H9 (cell line): ENCODE measurements around the gene ABHD4. TPM values are rescaled to one million over a fixed set of nuclear protein-coding genes. Genes with fewer than 3 reads are reported as not detected.

ENCODE experiments used
- DNase-seq: peaks from one replicate; pipeline ENCODE4 v3.0.0-alpha.2; 2017
- H2AFZ ChIP-seq: one replicate; pipeline ENCODE4 v1.6.1; 2013; ENCODE audit warnings: mild to moderate bottlenecking, low read length, control low read depth, moderate library complexity
- H2AK5ac ChIP-seq: 2 replicates; pipeline ENCODE4 v1.6.1; 2013; ENCODE audit warnings: low read length, control low read depth, mixed read lengths; ENCODE audit not compliant: insufficient read length
- H2BK120ac ChIP-seq: one replicate; pipeline ENCODE4 v1.6.1; 2013; ENCODE audit warnings: low read depth, mild to moderate bottlenecking, low read length, control low read depth, inconsistent platforms; ENCODE audit not compliant: poor library complexity, severe bottlenecking
- H2BK12ac ChIP-seq: 2 replicates; pipeline ENCODE4 v1.6.1; 2013; ENCODE audit warnings: low read length, control low read depth, mixed read lengths, low read depth; ENCODE audit not compliant: insufficient read length
- H2BK15ac ChIP-seq: 2 replicates; pipeline ENCODE4 v1.6.1; 2013; ENCODE audit warnings: low read depth, low read length, control low read depth
- H2BK20ac ChIP-seq: one replicate; pipeline ENCODE4 v1.6.1; 2013; ENCODE audit warnings: low read depth, mild to moderate bottlenecking, low read length, control low read depth, inconsistent platforms; ENCODE audit not compliant: poor library complexity, severe bottlenecking
- H2BK5ac ChIP-seq: 2 replicates; pipeline ENCODE4 v1.6.1; 2013; ENCODE audit warnings: low read length, control low read depth, mixed read lengths; ENCODE audit not compliant: insufficient read length
- H3K14ac ChIP-seq: 2 replicates; pipeline ENCODE4 v1.6.1; 2013; ENCODE audit warnings: low read length, control low read depth; ENCODE audit not compliant: insufficient read depth
- H3K18ac ChIP-seq: 2 replicates; pipeline ENCODE4 v1.6.1; 2013; ENCODE audit warnings: low read depth, mild to moderate bottlenecking, mixed read lengths, low read length, control low read depth; ENCODE audit not compliant: insufficient read length
- H3K23ac ChIP-seq: 2 replicates; pipeline ENCODE4 v1.6.1; 2013; ENCODE audit warnings: low read length, control low read depth, mixed read lengths, low read depth; ENCODE audit not compliant: insufficient read length
- H3K23me2 ChIP-seq: 2 replicates; pipeline ENCODE4 v1.6.1; 2013; ENCODE audit warnings: low read depth, mild to moderate bottlenecking, mixed read lengths, low read length, control low read depth; ENCODE audit not compliant: insufficient read length, poor library complexity, severe bottlenecking
- H3K27ac ChIP-seq: 2 replicates; pipeline ENCODE4 v1.5.1; 2013; ENCODE audit warnings: low read length, control low read depth, mixed read lengths, low read depth; ENCODE audit not compliant: insufficient read length
- H3K27me3 ChIP-seq: 2 replicates; pipeline ENCODE4 v1.6.1; 2013; ENCODE audit warnings: low read length, control low read depth, inconsistent platforms; ENCODE audit not compliant: insufficient read depth
- H3K4ac ChIP-seq: 2 replicates; pipeline ENCODE4 v1.6.1; 2013; ENCODE audit warnings: low read depth, mild to moderate bottlenecking, control low read depth, inconsistent platforms, low read length, moderate library complexity
- H3K4me1 ChIP-seq: 2 replicates; pipeline ENCODE4 v1.6.1; 2013; ENCODE audit warnings: low read length, control low read depth, inconsistent platforms; ENCODE audit not compliant: insufficient read depth
- H3K4me2 ChIP-seq: 2 replicates; pipeline ENCODE4 v1.6.1; 2013; ENCODE audit warnings: low read length, control low read depth, mixed read lengths; ENCODE audit not compliant: insufficient read length, insufficient read depth
- H3K56ac ChIP-seq: 2 replicates; pipeline ENCODE4 v1.6.1; 2013; ENCODE audit warnings: low read depth, mild to moderate bottlenecking, mixed read lengths, low read length, control low read depth; ENCODE audit not compliant: insufficient read length
- H3K79me1 ChIP-seq: 2 replicates; pipeline ENCODE4 v1.6.1; 2013; ENCODE audit warnings: low read depth, mild to moderate bottlenecking, moderate library complexity, low read length, control low read depth, inconsistent platforms; ENCODE audit not compliant: insufficient read depth, poor library complexity, severe bottlenecking
- H3K79me2 ChIP-seq: 2 replicates; pipeline ENCODE4 v1.6.1; 2013; ENCODE audit warnings: low read length, control low read depth, inconsistent platforms; ENCODE audit not compliant: insufficient read depth
- H3K9ac ChIP-seq: 2 replicates; pipeline ENCODE4 v1.6.1; 2013; ENCODE audit warnings: low read length, control low read depth, mixed read lengths; ENCODE audit not compliant: insufficient read length; ENCODE audit errors: extremely low read depth
- H3K9me3 ChIP-seq: one replicate; pipeline ENCODE4 v1.6.1; 2013; ENCODE audit warnings: low read depth, low read length, inconsistent platforms; ENCODE audit not compliant: control insufficient read depth
- H3T11ph ChIP-seq: one replicate; pipeline ENCODE4 v1.6.1; 2013; ENCODE audit warnings: mild to moderate bottlenecking, low read length, control low read depth, inconsistent platforms
- H4K20me1 ChIP-seq: one replicate; pipeline ENCODE4 v1.6.1; 2013; ENCODE audit not compliant: control insufficient read depth, insufficient read length, insufficient read depth
- H4K5ac ChIP-seq: 2 replicates; pipeline ENCODE4 v1.6.1; 2013; ENCODE audit warnings: low read depth, mild to moderate bottlenecking, mixed read lengths, low read length, control low read depth; ENCODE audit not compliant: insufficient read length
- H4K8ac ChIP-seq: replicated peaks from 2 replicates; pipeline ENCODE4 v1.6.1; 2013; ENCODE audit warnings: low read length, control low read depth, mixed read lengths, low read depth; ENCODE audit not compliant: insufficient read length
- H4K91ac ChIP-seq: 2 replicates; pipeline ENCODE4 v1.6.1; 2013; ENCODE audit warnings: low read depth, mild to moderate bottlenecking, moderate library complexity, mixed read lengths, low read length, control low read depth; ENCODE audit not compliant: insufficient read length
- H3K27ac Mint-ChIP-seq, 3 experiments: 2 replicates in 2 of 3; 3 replicates in 1 of 3; pipeline ENCODE4 v1.8.0; 2020 to 2021; ENCODE audit warnings: mixed read lengths in 3 of 3, mild to moderate bottlenecking in 1 of 3, moderate library complexity in 1 of 3
- H3K27me3 Mint-ChIP-seq: 2 replicates; pipeline ENCODE4 v1.8.0; 2021; ENCODE audit warnings: low read depth, mild to moderate bottlenecking, moderate library complexity, mixed read lengths
- H3K36me3 Mint-ChIP-seq, 3 experiments: 2 replicates in 2 of 3; 3 replicates in 1 of 3; pipeline ENCODE4 v1.8.0; 2020 to 2021; ENCODE audit warnings: low read depth in 3 of 3, mixed read lengths in 3 of 3; ENCODE audit not compliant: insufficient read depth in 1 of 3
- H3K4me1 Mint-ChIP-seq, 2 experiments: 2 replicates each; pipeline ENCODE4 v1.8.0; 2020; ENCODE audit warnings: mixed read lengths in 2 of 2
- H3K4me3 Mint-ChIP-seq, 2 experiments: 2 replicates in 1 of 2; 3 replicates in 1 of 2; pipeline ENCODE4 v1.8.0; 2020 to 2021; ENCODE audit warnings: mild to moderate bottlenecking in 2 of 2, mixed read lengths in 2 of 2, moderate library complexity in 1 of 2
- H3K9me3 Mint-ChIP-seq, 2 experiments: 2 replicates in 1 of 2; 3 replicates in 1 of 2; pipeline ENCODE4 v1.8.0; 2020; ENCODE audit warnings: mild to moderate bottlenecking in 2 of 2, mixed read lengths in 2 of 2, moderate library complexity in 1 of 2
- WGBS: extraction: QIAGEN DNeasy Blood & Tissue Kit; methylation state at CpG from one replicate; pipeline ENCODE4 v1.1.7; 2013; ENCODE audit warnings: missing lambda C conversion rate, low lambda C conversion rate, mixed read lengths; ENCODE audit not compliant: insufficient read length; ENCODE audit errors: extremely low coverage; 5-methylcytosine and 5-hydroxymethylcytosine counted together
- total RNA-seq: library from RNA; stranded (reverse); gene quantifications from 2 replicates; pipeline ENCODE4 v1.2.1, GENCODE V29; 2021
- TF ChIP-seq, protein P1 (sequence below): fragments of 200-600 bp; sonication (generic); conservative IDR thresholded peaks from 3 replicates; pipeline ENCODE4 v1.8.0; 2021; ENCODE audit warnings: antibody characterized with exemption, mild to moderate bottlenecking

The ABHD4 gene
- total RNA-seq, 1 experiment from 2014 or later: 21.8 TPM

DNA sequence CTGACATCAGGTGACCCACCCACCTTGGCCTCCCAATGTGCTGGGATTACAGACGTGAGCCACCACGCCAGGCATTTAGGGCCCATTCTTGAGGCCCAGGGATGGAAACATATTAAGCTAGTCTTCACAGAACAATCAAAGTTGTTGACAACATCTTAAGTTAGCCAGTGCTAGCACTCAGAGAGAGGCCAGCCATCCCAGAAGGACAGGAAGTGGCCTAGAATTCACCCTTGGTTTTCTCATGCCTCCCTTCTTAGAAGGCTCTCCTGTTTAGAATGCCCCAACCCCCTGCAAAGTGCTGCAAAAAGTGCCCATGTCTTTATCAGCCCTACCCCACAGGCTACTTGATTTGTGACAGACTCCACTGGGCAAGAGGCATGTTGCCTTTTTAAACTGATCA is 58.1 kb downstream of the ABHD4 start:
- no peaks in the 10 kb centered on the region for H3K79me1 ChIP-seq
- H3K14ac ChIP-seq: no peak overlapping the region
- no peak overlapping the region for H3K4ac ChIP-seq
- Mint-ChIP-seq H3K27ac (no peak overlapping the region), H3K4me1 (peaks cover 3 to 8% of the 10 kb centered on the region in 2 experiments), H3K36me3 (no peaks in the 10 kb centered on the region), H3K4me3 (no peak overlapping the region; a peak in 1 of 5 replicates), H3K27me3 (no peaks in the 10 kb centered on the region; the same call in 1 of the 2 replicates), H3K9me3 (no peaks in the 10 kb centered on the region)
- no peak overlapping the region for H2BK5ac ChIP-seq
- H3K23me2 ChIP-seq: no peaks in the 10 kb centered on the region
- no peak overlapping the region for H3K56ac ChIP-seq
- no peak overlapping the region for H4K91ac ChIP-seq
- H2BK20ac ChIP-seq: no peak overlapping the region
- H3K18ac ChIP-seq: no peak overlapping the region
- no peak overlapping the region for H2BK120ac ChIP-seq
- H3K79me2 ChIP-seq: no peaks in the 10 kb centered on the region
- no peaks in the 10 kb centered on the region for H3K9me3 ChIP-seq
- no peak overlapping the region for H2AK5ac ChIP-seq
- TF ChIP-seq, protein P1, sequence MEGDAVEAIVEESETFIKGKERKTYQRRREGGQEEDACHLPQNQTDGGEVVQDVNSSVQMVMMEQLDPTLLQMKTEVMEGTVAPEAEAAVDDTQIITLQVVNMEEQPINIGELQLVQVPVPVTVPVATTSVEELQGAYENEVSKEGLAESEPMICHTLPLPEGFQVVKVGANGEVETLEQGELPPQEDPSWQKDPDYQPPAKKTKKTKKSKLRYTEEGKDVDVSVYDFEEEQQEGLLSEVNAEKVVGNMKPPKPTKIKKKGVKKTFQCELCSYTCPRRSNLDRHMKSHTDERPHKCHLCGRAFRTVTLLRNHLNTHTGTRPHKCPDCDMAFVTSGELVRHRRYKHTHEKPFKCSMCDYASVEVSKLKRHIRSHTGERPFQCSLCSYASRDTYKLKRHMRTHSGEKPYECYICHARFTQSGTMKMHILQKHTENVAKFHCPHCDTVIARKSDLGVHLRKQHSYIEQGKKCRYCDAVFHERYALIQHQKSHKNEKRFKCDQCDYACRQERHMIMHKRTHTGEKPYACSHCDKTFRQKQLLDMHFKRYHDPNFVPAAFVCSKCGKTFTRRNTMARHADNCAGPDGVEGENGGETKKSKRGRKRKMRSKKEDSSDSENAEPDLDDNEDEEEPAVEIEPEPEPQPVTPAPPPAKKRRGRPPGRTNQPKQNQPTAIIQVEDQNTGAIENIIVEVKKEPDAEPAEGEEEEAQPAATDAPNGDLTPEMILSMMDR: no peak
- H3K23ac ChIP-seq: no peak overlapping the region
- H2AFZ ChIP-seq: no peak overlapping the region
- H2BK15ac ChIP-seq: no peak overlapping the region
- H3K27me3 ChIP-seq: no peaks in the 10 kb centered on the region
- no peak overlapping the region for H2BK12ac ChIP-seq
- H4K20me1 ChIP-seq: no peaks in the 10 kb centered on the region
- no peak overlapping the region for H3K4me2 ChIP-seq
- H4K5ac ChIP-seq: no peak overlapping the region
- no CpG with 5 or more reads among the region's 2 CpGs for WGBS
- no peak overlapping the region for H3K27ac ChIP-seq
- no peak for DNase-seq
- no peak overlapping the region for H3K9ac ChIP-seq
- no peak overlapping the region for H3T11ph ChIP-seq
- no peak overlapping the region for H4K8ac ChIP-seq
- H3K4me1 ChIP-seq: no peaks in the 10 kb centered on the region
